CD4-positive, alpha-beta memory T cell (primary cell): ENCODE measurements around the gene CRYM. TPM values are rescaled to one million over a fixed set of nuclear protein-coding genes. Genes with fewer than 3 reads are reported as not detected.
"Not testable (repeated sequence)": the region's sequence is repeated elsewhere in the genome, so short reads cannot be mapped to it uniquely, and the experiment has no call there.

ENCODE experiments used
- CTCF ChIA-PET: fragments of 350-600 bp; sonication (Branson Sonifier 250); formaldehyde crosslinking; loops from one replicate; lab custom pipeline; 2021; ENCODE audit warnings: inconsistent platforms; ENCODE audit not compliant: partially characterized antibody; lab: Charles Lee
- POLR2A ChIA-PET: fragments of 350-600 bp; sonication (Branson Sonifier 250); formaldehyde crosslinking; loops from one replicate; lab custom pipeline; 2021; ENCODE audit not compliant: partially characterized antibody; lab: Charles Lee
- DNase-seq, 5 donors: peaks; one replicate each; pipeline versions ENCODE4 v3.0.0 to v3.0.0-alpha.2; 2020 to 2022; ENCODE audit warnings: mixed read lengths in 1 of 5
- H3K27ac ChIP-seq: one replicate; pipeline ENCODE4 v1.7.0; 2013; ENCODE audit warnings: low read depth, low read length
- H3K27me3 ChIP-seq: 2 replicates; pipeline ENCODE4 v1.7.0; 2013; ENCODE audit warnings: mild to moderate bottlenecking, low read length, moderate library complexity; ENCODE audit not compliant: insufficient read depth
- H3K36me3 ChIP-seq: 2 replicates; pipeline ENCODE4 v1.7.0; 2013; ENCODE audit warnings: mild to moderate bottlenecking, low read length, moderate library complexity; ENCODE audit not compliant: insufficient read depth
- H3K4me1 ChIP-seq: 2 replicates; pipeline ENCODE4 v1.7.0; 2013; ENCODE audit warnings: mild to moderate bottlenecking, low read length, moderate library complexity; ENCODE audit not compliant: insufficient read depth
- H3K4me3 ChIP-seq, 2 donors: one replicate each; pipeline ENCODE4 v1.7.0; 2013; ENCODE audit warnings: low read length in 2 of 2, mild to moderate bottlenecking in 1 of 2
- H3K9me3 ChIP-seq, 2 donors: one replicate each; pipeline ENCODE4 v1.7.0; 2013; ENCODE audit warnings: low read length in 2 of 2, control low read depth in 1 of 2; ENCODE audit not compliant: control insufficient read depth in 1 of 2
- H3K27ac Mint-ChIP-seq, 7 donors: one replicate each; pipeline ENCODE4 v1.8.0; 2020 to 2021; ENCODE audit warnings: mixed read lengths in 7 of 7, mild to moderate bottlenecking in 6 of 7, inconsistent platforms in 3 of 7, moderate library complexity in 3 of 7
- H3K27me3 Mint-ChIP-seq, 2 donors: one replicate each; pipeline ENCODE4 v1.8.0; 2020 to 2021; ENCODE audit warnings: mixed read lengths in 2 of 2
- H3K36me3 Mint-ChIP-seq, 2 donors: one replicate each; pipeline ENCODE4 v1.8.0; 2020 to 2021; ENCODE audit warnings: mixed read lengths in 2 of 2, inconsistent platforms in 1 of 2, mild to moderate bottlenecking in 1 of 2
- H3K4me1 Mint-ChIP-seq, 4 donors: one replicate each; pipeline ENCODE4 v1.8.0; 2020 to 2021; ENCODE audit warnings: mixed read lengths in 4 of 4, mild to moderate bottlenecking in 1 of 4
- H3K4me3 Mint-ChIP-seq, 8 donors: one replicate each; pipeline ENCODE4 v1.8.0; 2020 to 2021; ENCODE audit warnings: mixed read lengths in 8 of 8, mild to moderate bottlenecking in 7 of 8, moderate library complexity in 6 of 8, inconsistent platforms in 3 of 8
- H3K9me3 Mint-ChIP-seq, 8 donors: one replicate each; pipeline ENCODE4 v1.8.0; 2020 to 2021; ENCODE audit warnings: mixed read lengths in 8 of 8, mild to moderate bottlenecking in 5 of 8, inconsistent platforms in 3 of 8, moderate library complexity in 1 of 8
- intact Hi-C: fragments of 100-400 bp; cut with micrococcal nuclease; formaldehyde crosslinking; loops from one replicate; pipeline ENCODE4 v1.15.1; 2023
- polyA plus RNA-seq, 2 donors: library from polyadenylated mRNA; unstranded; fragments of 300-500 nt; fragmentation: Illumina TruSeq; gene quantifications; one replicate each; pipeline ENCODE4 v1.2.3, GENCODE V29; 2021
- total RNA-seq, 2 experiments: library from RNA; stranded (reverse); gene quantifications; one replicate each; pipeline ENCODE4 v1.2.3, GENCODE V29; 2021

Gene CRYM
- total and polyA plus RNA-seq, 4 experiments from 2014 or later: not detected

- peak; percentile 7 to 45 (median 27) for DNase-seq
- H3K4me1 ChIP-seq: peaks cover 18% of the 10 kb centered on the region
- CTCF ChIA-PET: interaction anchor here (0.7 to 1.4 kb wide), 3 partner anchors 15 to 450 kb away, joined by 3 to 4 read pairs (median 3); no protein-coding TSS in a partner anchor
- Mint-ChIP-seq H3K4me3 (peak overlapping the region; percentile 88 to 97 (median 92)), H3K9me3 (no peaks in the 10 kb centered on the region), H3K4me1 (peaks cover 12 to 26% (median 21%) of the 10 kb centered on the region in 4 donors), H3K27ac (peak overlapping the region; percentile 8 to 69 (median 48)), H3K27me3 (peaks cover 0 to 2% of the 10 kb centered on the region in 2 donors), H3K36me3 (peaks cover 0 to 1% of the 10 kb centered on the region in 2 donors)
- no peaks in the 10 kb centered on the region for H3K9me3 ChIP-seq
- H3K36me3 ChIP-seq: no peaks in the 10 kb centered on the region
- peak overlapping the region; percentile 55 to 59 for H3K4me3 ChIP-seq
- H3K27ac ChIP-seq: no peak overlapping the region
- POLR2A ChIA-PET: no interaction called here
- intact Hi-C loops: loop anchor here (1.0 kb wide), 1 partner anchor 112 kb away; no protein-coding TSS in a partner anchor
- H3K27me3 ChIP-seq: no peaks in the 10 kb centered on the region
These were observed 22.4 kb upstream of the CRYM start for GRCh38 chr16:21300309-21301167.

DNA sequence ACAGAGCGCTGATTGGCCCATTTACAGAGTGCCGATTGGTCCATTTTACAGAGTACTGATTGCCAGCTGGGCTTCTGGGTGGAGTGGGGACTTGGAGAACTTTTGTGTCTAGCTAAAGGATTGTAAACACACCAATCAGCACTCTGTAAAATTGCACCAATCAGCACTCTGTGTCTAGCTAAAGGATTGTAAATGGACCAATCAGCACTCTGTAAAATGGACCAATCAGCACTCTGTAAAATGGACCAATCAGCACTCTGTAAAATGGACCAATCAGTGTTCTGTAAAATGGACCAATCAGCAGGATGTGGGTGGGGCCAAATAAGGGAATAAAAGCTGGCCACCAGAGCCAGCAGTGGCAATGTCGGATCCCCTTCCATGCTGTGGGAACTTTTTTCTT lies 11.7 kb upstream of the CRYM start:
- H3K9me3 ChIP-seq, H3K36me3 ChIP-seq, H3K36me3 Mint-ChIP-seq, DNase-seq, H3K27me3 ChIP-seq, H3K4me1 Mint-ChIP-seq, H3K4me3 Mint-ChIP-seq, intact Hi-C loops, CTCF ChIA-PET, H3K27ac Mint-ChIP-seq, POLR2A ChIA-PET, H3K4me1 ChIP-seq, H3K4me3 ChIP-seq, H3K27ac ChIP-seq: not testable (repeated sequence)
- peaks cover 22 to 24% of the 10 kb centered on the region in 2 donors for H3K27me3 Mint-ChIP-seq
- H3K9me3 Mint-ChIP-seq: peaks cover 0 to 20% (median 12%) of the 10 kb centered on the region in 8 donors

DNA sequence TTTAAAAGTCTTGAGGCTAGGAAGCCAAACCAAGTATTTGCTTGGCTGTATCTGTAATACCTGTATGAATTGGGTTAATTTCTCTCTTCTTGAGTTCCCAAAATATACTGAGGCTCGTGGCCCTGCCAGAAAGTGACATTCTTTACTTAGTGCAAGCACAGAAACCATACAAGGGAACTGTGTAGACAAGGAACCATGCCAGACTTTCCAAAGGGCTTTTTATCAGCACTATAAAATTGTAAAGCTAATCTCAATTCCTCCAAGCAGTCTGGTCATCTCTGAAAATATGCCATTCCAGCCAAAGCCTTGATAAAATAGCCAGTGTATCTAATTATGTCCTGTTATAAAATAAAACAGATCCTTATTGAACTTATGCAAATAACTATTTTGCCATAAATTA lies 7.2 kb upstream of the CRYM start:
- CTCF ChIA-PET: interaction anchor here (1.0 kb wide), 1 partner anchor 15 kb away, joined by 4 read pairs; no protein-coding TSS in a partner anchor
- Mint-ChIP-seq H3K4me1 (peaks cover 0 to 8% (median 6%) of the 10 kb centered on the region in 4 donors), H3K27me3 (peaks cover 36 to 39% of the 10 kb centered on the region in 2 donors), H3K36me3 (no peaks in the 10 kb centered on the region), H3K27ac (no peak overlapping the region), H3K4me3 (no peak overlapping the region), H3K9me3 (peaks cover 0 to 24% (median 14%) of the 10 kb centered on the region in 8 donors)
- DNase-seq: no peak
- POLR2A ChIA-PET: no interaction called here
- Histone ChIP-seq H3K36me3 (no peaks in the 10 kb centered on the region), H3K27me3 (peaks cover 15% of the 10 kb centered on the region), H3K27ac (no peak overlapping the region), H3K4me3 (no peak overlapping the region), H3K4me1 (no peaks in the 10 kb centered on the region), H3K9me3 (no peaks in the 10 kb centered on the region)
- intact Hi-C loops: no loop called here

- no peaks in the 10 kb centered on the region for H3K9me3 ChIP-seq
- no peak for DNase-seq
- Mint-ChIP-seq H3K4me1 (peaks cover 0 to 8% (median 6%) of the 10 kb centered on the region in 4 donors), H3K4me3 (peak overlapping the region in 2 of 8 donors; percentile 1 to 51), H3K36me3 (no peaks in the 10 kb centered on the region), H3K27ac (no peak overlapping the region), H3K27me3 (peaks cover 40 to 43% of the 10 kb centered on the region in 2 donors), H3K9me3 (peaks cover 0 to 17% (median 9%) of the 10 kb centered on the region in 8 donors)
- H3K27me3 ChIP-seq: peaks cover 15% of the 10 kb centered on the region
- no peak overlapping the region for H3K4me3 ChIP-seq
- ChIA-PET CTCF (no interaction called here), POLR2A (no interaction called here)
- intact Hi-C loops: no loop called here
- no peak overlapping the region for H3K27ac ChIP-seq
- H3K36me3 ChIP-seq: no peaks in the 10 kb centered on the region
- no peaks in the 10 kb centered on the region for H3K4me1 ChIP-seq
These were observed 6.3 kb upstream of the CRYM start for GRCh38 chr16:21284414-21284813.

- intact Hi-C loops: no loop called here
- Histone ChIP-seq H3K4me1 (no peaks in the 10 kb centered on the region), H3K9me3 (no peaks in the 10 kb centered on the region), H3K27me3 (peaks cover 20% of the 10 kb centered on the region), H3K36me3 (no peaks in the 10 kb centered on the region), H3K27ac (no peak overlapping the region), H3K4me3 (no peak overlapping the region)
- CTCF ChIA-PET: no interaction called here
- H3K27me3 Mint-ChIP-seq: peaks cover 45 to 48% of the 10 kb centered on the region in 2 donors
- POLR2A ChIA-PET: no interaction called here
- H3K36me3 Mint-ChIP-seq: no peaks in the 10 kb centered on the region
- H3K27ac Mint-ChIP-seq: no peak overlapping the region
- H3K4me3 Mint-ChIP-seq: no peak overlapping the region
- peaks cover 0 to 10% (median 3%) of the 10 kb centered on the region in 8 donors for H3K9me3 Mint-ChIP-seq
- peaks cover 0 to 8% (median 6%) of the 10 kb centered on the region in 4 donors for H3K4me1 Mint-ChIP-seq
- DNase-seq: no peak
These were observed 5.6 kb upstream of the CRYM start for GRCh38 chr16:21283521-21284289.

GRCh38 chr16:21281698-21282389 lies 3.8 kb upstream of the CRYM start:
- H3K27me3 ChIP-seq: peaks cover 31% of the 10 kb centered on the region
- Mint-ChIP-seq H3K4me3 (no peak overlapping the region), H3K27ac (no peak overlapping the region), H3K9me3 (peaks cover 0 to 5% (median 2%) of the 10 kb centered on the region in 8 donors), H3K27me3 (peaks cover 51 to 52% of the 10 kb centered on the region in 2 donors), H3K4me1 (peaks cover 0 to 8% (median 6%) of the 10 kb centered on the region in 4 donors), H3K36me3 (no peaks in the 10 kb centered on the region)
- no peaks in the 10 kb centered on the region for H3K36me3 ChIP-seq
- no peak overlapping the region for H3K4me3 ChIP-seq
- ChIA-PET POLR2A (no interaction called here), CTCF (no interaction called here)
- H3K4me1 ChIP-seq: no peaks in the 10 kb centered on the region
- no peak overlapping the region for H3K27ac ChIP-seq
- no peaks in the 10 kb centered on the region for H3K9me3 ChIP-seq
- no peak for DNase-seq
- intact Hi-C loops: no loop called here
